ENCODE results near the gene NOPCHAP1.

DNA sequence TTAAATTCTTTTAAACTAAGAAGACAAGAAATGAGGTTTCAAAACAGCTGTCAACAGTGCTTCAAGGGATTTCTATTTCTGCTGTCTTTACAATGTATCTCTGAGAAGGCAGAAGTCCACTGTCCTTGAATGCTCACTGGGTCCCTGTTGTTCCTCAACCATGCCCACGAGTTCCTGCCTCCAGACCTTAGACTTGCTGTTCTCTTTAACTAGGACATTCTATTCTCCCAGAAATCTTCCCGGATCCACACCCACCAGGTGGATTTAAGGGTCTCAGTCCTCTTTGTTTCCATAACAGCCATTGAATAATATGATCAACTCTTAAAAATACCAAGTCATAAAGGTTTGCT lies 21.3 kb upstream of the NOPCHAP1 start:
- TF ChIP-seq, protein P1, sequence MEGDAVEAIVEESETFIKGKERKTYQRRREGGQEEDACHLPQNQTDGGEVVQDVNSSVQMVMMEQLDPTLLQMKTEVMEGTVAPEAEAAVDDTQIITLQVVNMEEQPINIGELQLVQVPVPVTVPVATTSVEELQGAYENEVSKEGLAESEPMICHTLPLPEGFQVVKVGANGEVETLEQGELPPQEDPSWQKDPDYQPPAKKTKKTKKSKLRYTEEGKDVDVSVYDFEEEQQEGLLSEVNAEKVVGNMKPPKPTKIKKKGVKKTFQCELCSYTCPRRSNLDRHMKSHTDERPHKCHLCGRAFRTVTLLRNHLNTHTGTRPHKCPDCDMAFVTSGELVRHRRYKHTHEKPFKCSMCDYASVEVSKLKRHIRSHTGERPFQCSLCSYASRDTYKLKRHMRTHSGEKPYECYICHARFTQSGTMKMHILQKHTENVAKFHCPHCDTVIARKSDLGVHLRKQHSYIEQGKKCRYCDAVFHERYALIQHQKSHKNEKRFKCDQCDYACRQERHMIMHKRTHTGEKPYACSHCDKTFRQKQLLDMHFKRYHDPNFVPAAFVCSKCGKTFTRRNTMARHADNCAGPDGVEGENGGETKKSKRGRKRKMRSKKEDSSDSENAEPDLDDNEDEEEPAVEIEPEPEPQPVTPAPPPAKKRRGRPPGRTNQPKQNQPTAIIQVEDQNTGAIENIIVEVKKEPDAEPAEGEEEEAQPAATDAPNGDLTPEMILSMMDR (IDR thresholded peaks at IDR 0.05; ENCODE audit: control extremely low read depth in 1 of 3, insufficient read depth in 1 of 3, low read depth in 1 of 3, low read length in 3 of 3), result no peak
- TF ChIP-seq POLR2A (IDR thresholded peaks at IDR 0.05; ENCODE audit: control extremely low read depth in 1 of 2, low read depth in 2 of 2, low read length in 2 of 2), result no peak
